Measurements from ENCODE around the gene MYO10.

Gene MYO10

DNA sequence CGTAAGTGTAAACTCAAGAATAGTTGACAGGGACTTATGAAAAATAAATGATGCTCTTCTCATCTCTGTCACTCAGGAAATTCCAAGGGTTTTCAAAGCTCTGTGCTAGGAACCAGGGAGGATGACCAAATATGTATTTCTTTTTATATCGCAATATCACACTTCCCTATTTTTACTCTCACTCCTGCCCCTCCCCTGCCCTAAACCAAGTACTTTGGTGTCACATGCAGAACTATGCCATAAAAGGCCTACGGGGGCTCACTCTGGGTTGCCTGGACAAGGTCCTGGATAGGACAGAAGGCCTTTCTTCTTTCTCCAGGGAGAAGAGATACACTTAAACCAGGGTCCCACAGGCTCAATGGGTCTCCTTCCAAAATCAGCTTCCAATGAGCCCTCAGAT is 311.0 kb downstream of the MYO10 start:
- Histone ChIP-seq H2AFZ (ENCODE audit: low read depth) (no peak overlapping the region), H3K79me2 (ENCODE audit: insufficient read depth, low read depth) (no peaks in the 10 kb centered on the region), H3K4me3 (IDR thresholded peaks at IDR 0.05; ENCODE audit: insufficient read depth, low read depth, low read length) (no peak overlapping the region), H3K4me2 (no peak overlapping the region), H3K4me1 (ENCODE audit: low read depth, poor library complexity, severe bottlenecking) (peaks cover 29% of the 10 kb centered on the region), H3K27me3 (ENCODE audit: insufficient read depth, low read depth) (no peaks in the 10 kb centered on the region), H3K9ac (no peak overlapping the region), H3K27ac (no peak overlapping the region), H4K20me1 (ENCODE audit: insufficient read depth) (no peaks in the 10 kb centered on the region), H3K36me3 (ENCODE audit: insufficient read depth) (no peaks in the 10 kb centered on the region)
- TF ChIP-seq, protein P1, sequence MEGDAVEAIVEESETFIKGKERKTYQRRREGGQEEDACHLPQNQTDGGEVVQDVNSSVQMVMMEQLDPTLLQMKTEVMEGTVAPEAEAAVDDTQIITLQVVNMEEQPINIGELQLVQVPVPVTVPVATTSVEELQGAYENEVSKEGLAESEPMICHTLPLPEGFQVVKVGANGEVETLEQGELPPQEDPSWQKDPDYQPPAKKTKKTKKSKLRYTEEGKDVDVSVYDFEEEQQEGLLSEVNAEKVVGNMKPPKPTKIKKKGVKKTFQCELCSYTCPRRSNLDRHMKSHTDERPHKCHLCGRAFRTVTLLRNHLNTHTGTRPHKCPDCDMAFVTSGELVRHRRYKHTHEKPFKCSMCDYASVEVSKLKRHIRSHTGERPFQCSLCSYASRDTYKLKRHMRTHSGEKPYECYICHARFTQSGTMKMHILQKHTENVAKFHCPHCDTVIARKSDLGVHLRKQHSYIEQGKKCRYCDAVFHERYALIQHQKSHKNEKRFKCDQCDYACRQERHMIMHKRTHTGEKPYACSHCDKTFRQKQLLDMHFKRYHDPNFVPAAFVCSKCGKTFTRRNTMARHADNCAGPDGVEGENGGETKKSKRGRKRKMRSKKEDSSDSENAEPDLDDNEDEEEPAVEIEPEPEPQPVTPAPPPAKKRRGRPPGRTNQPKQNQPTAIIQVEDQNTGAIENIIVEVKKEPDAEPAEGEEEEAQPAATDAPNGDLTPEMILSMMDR (conservative IDR thresholded peaks at IDR 0.05; ENCODE audit: low read depth, low read length) = no peak

DNA sequence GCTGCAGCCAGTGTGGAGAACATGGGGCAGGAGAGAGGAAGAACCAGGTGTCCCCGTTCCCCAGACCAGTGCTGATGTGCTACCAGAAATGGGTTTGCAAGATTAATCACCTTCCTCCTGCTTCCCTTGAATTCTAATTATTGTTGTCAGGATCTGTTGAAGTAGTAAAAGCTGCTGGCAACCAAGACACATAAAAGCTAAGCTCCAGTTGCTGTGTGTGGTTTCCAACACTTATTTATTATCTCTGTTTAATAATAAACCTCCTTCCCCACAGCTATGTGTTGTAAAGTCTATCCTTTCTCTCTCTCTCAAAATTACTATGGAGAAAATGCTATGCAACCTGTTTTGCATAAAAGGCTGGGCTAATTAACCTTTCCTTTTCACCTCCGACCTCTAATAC is 317.0 kb downstream of the MYO10 start:
- Histone ChIP-seq H3K36me3 (ENCODE audit: insufficient read depth) (no peaks in the 10 kb centered on the region), H3K27ac (no peak overlapping the region), H4K20me1 (ENCODE audit: insufficient read depth) (no peaks in the 10 kb centered on the region), H3K4me3 (IDR thresholded peaks at IDR 0.05; ENCODE audit: insufficient read depth, low read depth, low read length) (no peak overlapping the region), H3K4me2 (no peak overlapping the region), H2AFZ (ENCODE audit: low read depth) (no peak overlapping the region), H3K79me2 (ENCODE audit: insufficient read depth, low read depth) (no peaks in the 10 kb centered on the region), H3K9ac (no peak overlapping the region), H3K27me3 (ENCODE audit: insufficient read depth, low read depth) (no peaks in the 10 kb centered on the region), H3K4me1 (ENCODE audit: low read depth, poor library complexity, severe bottlenecking) (no peaks in the 10 kb centered on the region)
- TF ChIP-seq, protein P1 (conservative IDR thresholded peaks at IDR 0.05; ENCODE audit: low read depth, low read length) = no peak

DNA sequence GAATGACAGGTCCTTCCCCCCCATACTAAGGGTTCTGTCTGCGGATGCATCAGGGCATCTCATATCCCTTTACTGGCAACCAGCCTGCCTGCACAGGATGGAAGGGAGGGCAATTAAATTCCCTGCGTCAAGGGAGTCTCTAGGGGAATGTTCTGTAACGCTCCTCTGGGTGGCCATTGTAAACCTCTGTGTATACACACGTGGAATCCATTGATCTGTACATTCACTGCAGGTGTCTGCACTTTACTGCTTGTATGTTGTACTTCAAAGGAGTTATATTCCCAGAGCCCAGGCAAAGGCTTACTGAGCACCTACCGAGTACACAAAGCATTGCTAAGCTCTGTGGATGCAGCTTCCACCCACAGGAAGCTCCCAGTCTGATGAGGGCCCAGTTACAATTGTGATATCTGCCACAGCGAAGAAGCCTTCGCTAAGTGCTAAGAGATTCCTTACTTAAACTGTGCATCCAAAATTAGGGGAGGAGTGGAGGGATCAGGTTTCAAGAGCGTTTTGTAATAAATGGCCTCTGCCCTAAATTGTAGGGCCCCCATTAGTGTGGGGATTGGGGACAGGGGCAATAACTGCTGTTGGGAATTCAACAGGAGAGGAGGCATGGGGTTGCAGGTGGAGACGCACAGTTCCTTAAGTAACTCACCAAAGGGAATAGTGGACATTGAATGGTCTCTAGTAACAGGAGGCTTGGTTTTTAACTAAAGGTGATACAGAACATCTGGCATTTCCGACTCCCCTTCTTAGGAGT is 317.8 kb downstream of the MYO10 start:
- no peak overlapping the region for H3K4me2 ChIP-seq
- no peak overlapping the region for H2AFZ ChIP-seq (ENCODE audit: low read depth)
- H3K9ac ChIP-seq = no peak overlapping the region
- H3K4me3 ChIP-seq (IDR thresholded peaks at IDR 0.05; ENCODE audit: insufficient read depth, low read depth, low read length) = no peak overlapping the region
- H3K36me3 ChIP-seq (ENCODE audit: insufficient read depth) = no peaks in the 10 kb centered on the region
- no peaks in the 10 kb centered on the region for H3K27me3 ChIP-seq (ENCODE audit: insufficient read depth, low read depth)
- H4K20me1 ChIP-seq (ENCODE audit: insufficient read depth) = no peaks in the 10 kb centered on the region
- H3K4me1 ChIP-seq (ENCODE audit: low read depth, poor library complexity, severe bottlenecking) = no peaks in the 10 kb centered on the region
- TF ChIP-seq, protein P1 (conservative IDR thresholded peaks at IDR 0.05; ENCODE audit: low read depth, low read length) = no peak
- H3K27ac ChIP-seq = no peak overlapping the region
- no peaks in the 10 kb centered on the region for H3K79me2 ChIP-seq (ENCODE audit: insufficient read depth, low read depth)

DNA sequence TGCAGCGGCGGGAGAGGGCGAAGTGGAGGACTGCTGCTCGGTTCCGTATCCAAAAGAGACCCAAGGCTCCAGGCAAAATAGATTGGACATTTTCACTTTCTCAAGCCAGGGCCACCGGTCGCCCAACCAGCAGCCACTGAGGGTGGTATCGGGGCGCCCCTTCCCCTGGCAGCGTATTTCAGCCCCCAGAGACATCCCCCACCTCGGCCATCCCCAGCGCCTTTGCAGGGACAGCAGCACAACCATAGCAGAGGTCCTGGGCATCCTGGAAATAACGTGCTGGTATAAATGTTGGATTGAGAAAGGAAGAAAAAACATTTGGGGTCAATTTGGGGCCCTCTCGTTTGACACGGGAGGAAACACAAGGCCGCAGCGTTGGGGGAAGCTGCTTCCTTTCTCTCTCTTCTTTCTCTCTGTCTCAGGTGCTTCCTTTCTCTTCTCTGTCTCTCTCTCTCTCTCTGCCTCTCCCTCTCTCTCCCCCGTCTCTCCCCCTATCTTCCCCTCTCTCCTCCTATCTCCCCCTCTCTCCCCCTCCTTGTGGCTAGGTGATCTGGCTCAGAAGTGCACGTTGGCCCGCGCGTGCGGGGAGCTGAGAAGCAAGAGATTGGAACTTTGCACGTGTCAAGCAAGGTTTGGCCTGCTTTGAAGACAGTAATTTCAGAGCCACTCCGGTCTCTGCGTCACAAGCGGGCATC is 318.7 kb downstream of the MYO10 start:
- Histone ChIP-seq H3K4me2 (peak overlapping the region; percentile 34; the same call in 1 of the 2 replicates), H3K79me2 (ENCODE audit: insufficient read depth, low read depth) (no peaks in the 10 kb centered on the region), H3K36me3 (ENCODE audit: insufficient read depth) (no peaks in the 10 kb centered on the region), H4K20me1 (ENCODE audit: insufficient read depth) (no peaks in the 10 kb centered on the region), H3K27ac (no peak overlapping the region), H2AFZ (ENCODE audit: low read depth) (peak overlapping the region; percentile 83; the same call in 1 of the 2 replicates), H3K4me1 (ENCODE audit: low read depth, poor library complexity, severe bottlenecking) (no peaks in the 10 kb centered on the region), H3K9ac (no peak overlapping the region), H3K27me3 (ENCODE audit: insufficient read depth, low read depth) (no peaks in the 10 kb centered on the region), H3K4me3 (IDR thresholded peaks at IDR 0.05; ENCODE audit: insufficient read depth, low read depth, low read length) (no peak overlapping the region)
- TF ChIP-seq, protein P1 (conservative IDR thresholded peaks at IDR 0.05; ENCODE audit: low read depth, low read length) = no peak
